OCI-LY3 (cell line): Measurements from ENCODE around the gene ACBD6.

Experiments
- H2AFZ ChIP-seq: fragments of 200-600, 300-600 bp; shearing (Covaris generic); 2 replicates; pipeline ENCODE4 v1.6.0; 2014; ENCODE audit warnings: antibody characterized with exemption, low read depth, low read length
- H3K27ac ChIP-seq: fragments of 200-600, 300-600 bp; sonication (generic); 2 replicates; pipeline ENCODE4 v1.5.1; 2014; ENCODE audit warnings: mild to moderate bottlenecking, low read length, moderate library complexity, mixed read lengths
- H3K27me3 ChIP-seq: fragments of 200-600, 300-600 bp; sonication (generic); 2 replicates; pipeline ENCODE4 v1.6.1; 2014; ENCODE audit warnings: low read depth, low read length, mixed read lengths
- H3K36me3 ChIP-seq: fragments of 200-600, 300-600 bp; sonication (generic); replicated peaks from 2 replicates; pipeline ENCODE3; 2014; ENCODE audit warnings: low read depth, low read length, mixed read lengths
- H3K4me1 ChIP-seq: fragments of 300-600, 200-600 bp; sonication (generic); 2 replicates; pipeline ENCODE4 v1.6.1; 2014; ENCODE audit warnings: low read length, mixed read lengths
- H3K4me2 ChIP-seq: fragments of 200-600, 300-600 bp; sonication (generic); 2 replicates; pipeline ENCODE4 v1.6.1; 2014; ENCODE audit warnings: low read length, mixed read lengths
- H3K4me3 ChIP-seq: fragments of 300-600, 200-600 bp; sonication (generic); 2 replicates; pipeline ENCODE4 v1.5.1; 2014; ENCODE audit warnings: antibody characterized with exemption, mild to moderate bottlenecking, low read length, moderate library complexity
- H3K79me2 ChIP-seq: fragments of 300-600, 200-600 bp; shearing (Covaris generic); 2 replicates; pipeline ENCODE4 v1.6.1; 2014; ENCODE audit warnings: mild to moderate bottlenecking, low read length, mixed read lengths
- H3K9ac ChIP-seq: fragments of 300-600, 200-600 bp; shearing (Covaris generic); 2 replicates; pipeline ENCODE4 v1.6.0; 2014; ENCODE audit warnings: mild to moderate bottlenecking, low read length, moderate library complexity
- H3K9me3 ChIP-seq: fragments of 200-600, 300-600 bp; shearing (Covaris generic); 2 replicates; pipeline ENCODE4 v1.6.1; 2014; ENCODE audit warnings: low read length, mixed read lengths; ENCODE audit not compliant: insufficient read depth
- H4K20me1 ChIP-seq: fragments of 200-600, 300-600 bp; sonication (generic); 2 replicates; pipeline ENCODE4 v1.6.1; 2016; ENCODE audit warnings: low read length, mixed read lengths; ENCODE audit not compliant: insufficient read depth
- CTCF ChIP-seq: fragments of 200-600, 300-600 bp; sonication (generic); IDR thresholded peaks from 2 replicates; pipeline ENCODE4 v1.5.1; 2014; ENCODE audit warnings: antibody characterized with exemption, low read length, low read depth
- EZH2phosphoT487 ChIP-seq: fragments of 200-600 bp; shearing (Covaris generic); IDR thresholded peaks from 2 replicates; pipeline ENCODE4 v1.6.1; 2018; ENCODE audit warnings: antibody characterized with exemption, mixed run types, low read depth

Gene ACBD6

DNA sequence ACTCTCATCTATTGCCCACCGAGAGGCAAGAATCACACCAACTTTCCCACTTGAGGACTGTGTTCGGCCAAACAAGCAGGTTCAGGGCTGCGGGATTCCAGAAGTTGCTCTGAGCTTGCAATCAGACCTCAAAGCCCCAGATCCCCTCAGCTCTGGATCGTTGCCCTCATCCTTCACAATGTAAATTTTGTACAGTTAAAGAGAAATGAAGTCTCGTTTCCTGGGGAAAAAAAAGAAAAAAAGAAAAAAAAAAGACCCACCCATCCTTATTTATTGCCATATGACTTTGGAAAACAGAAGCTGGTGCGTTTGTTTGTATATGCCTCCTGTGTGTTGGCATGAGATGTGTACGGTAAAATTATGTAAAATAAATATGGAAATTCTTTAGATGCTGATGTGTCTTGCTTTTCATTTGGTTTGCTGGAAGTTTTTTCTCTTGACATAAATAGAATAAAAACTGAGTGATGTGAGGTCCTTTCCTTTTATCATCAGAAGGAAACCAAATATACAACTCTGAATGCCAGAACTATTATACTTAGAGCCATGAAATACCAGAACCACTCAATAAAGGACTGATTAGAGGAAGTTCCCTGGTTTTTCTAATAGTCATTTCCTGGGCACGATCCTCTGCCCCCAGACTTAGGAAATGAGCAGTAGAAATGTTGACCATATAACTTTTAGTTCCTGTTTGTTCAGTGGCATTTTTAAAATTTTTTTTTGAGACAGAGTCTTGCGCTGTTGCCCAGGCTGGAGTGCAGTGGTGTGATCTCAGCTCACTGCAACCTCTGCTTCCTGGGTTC, 223.6 kb downstream of the ACBD6 start:
- Histone ChIP-seq H4K20me1 (no peaks in the 10 kb centered on the region), H3K27ac (no peak overlapping the region), H3K4me2 (no peak overlapping the region), H2AFZ (no peak overlapping the region), H3K27me3 (no peaks in the 10 kb centered on the region), H3K4me3 (no peak overlapping the region), H3K9me3 (no peaks in the 10 kb centered on the region), H3K4me1 (no peaks in the 10 kb centered on the region), H3K79me2 (no peaks in the 10 kb centered on the region), H3K9ac (no peak overlapping the region), H3K36me3 (peaks cover 17% of the 10 kb centered on the region)
- no peak for TF ChIP-seq CTCF
- TF ChIP-seq EZH2phosphoT487 = no peak

DNA sequence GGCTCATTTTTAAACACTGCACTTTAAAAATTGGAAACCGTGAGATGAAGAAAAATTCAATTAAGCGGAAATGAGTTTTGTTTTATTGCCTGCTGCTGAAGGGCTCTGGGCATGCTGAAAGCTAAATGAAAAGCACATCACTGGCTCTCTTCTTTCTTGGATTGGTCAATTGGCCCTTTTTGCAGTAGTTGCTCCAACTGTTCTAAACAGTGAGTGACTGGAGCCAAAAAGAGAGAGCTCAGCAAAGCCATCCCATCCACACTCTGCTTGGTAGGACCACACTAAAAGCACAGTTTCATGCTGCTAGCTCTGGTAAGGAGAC, 224.2 kb downstream of the ACBD6 start:
- H2AFZ ChIP-seq = no peak overlapping the region
- H3K9me3 ChIP-seq = no peaks in the 10 kb centered on the region
- H3K27me3 ChIP-seq = no peaks in the 10 kb centered on the region
- no peak overlapping the region for H3K9ac ChIP-seq
- no peaks in the 10 kb centered on the region for H3K79me2 ChIP-seq
- H3K36me3 ChIP-seq = peaks cover 20% of the 10 kb centered on the region
- H3K4me2 ChIP-seq = no peak overlapping the region
- H3K27ac ChIP-seq = no peak overlapping the region
- H4K20me1 ChIP-seq = no peaks in the 10 kb centered on the region
- TF ChIP-seq CTCF (no peak), EZH2phosphoT487 (no peak)
- no peak overlapping the region for H3K4me3 ChIP-seq
- H3K4me1 ChIP-seq = no peaks in the 10 kb centered on the region

DNA sequence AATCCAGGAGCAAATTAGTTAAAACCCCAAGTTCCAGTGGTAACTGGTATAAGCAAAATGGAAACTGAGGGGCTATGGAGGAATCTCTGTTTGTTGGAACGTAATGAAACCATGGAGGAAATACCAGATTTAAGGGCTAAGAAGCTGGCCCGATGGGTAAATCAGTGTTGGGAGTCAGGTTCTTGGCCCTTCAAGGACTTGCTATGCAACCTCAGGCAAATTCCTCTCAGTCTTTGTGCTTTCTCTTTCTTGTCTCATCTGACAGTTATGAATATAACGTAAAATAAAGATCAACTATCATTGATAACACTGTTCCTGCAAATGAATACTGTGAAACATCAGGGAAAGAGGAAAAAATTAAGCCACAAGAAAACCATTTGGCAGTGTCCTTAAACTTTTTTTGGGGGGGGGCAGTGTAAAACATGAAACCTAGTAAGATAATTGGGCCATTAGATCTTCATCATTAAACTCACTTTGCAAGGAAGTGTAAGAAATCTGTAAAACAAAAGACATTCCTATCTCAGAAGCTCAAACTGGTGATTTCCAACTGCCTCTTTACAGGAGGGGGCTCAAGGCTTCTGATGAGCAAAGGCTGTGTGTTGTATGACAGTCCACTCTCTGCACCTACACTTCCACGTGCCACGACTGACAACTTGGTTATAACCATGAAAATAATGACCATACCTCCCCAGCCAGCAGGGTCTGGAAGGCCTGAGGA, 224.7 kb downstream of the ACBD6 start:
- H3K4me1 ChIP-seq = no peaks in the 10 kb centered on the region
- TF ChIP-seq CTCF = no peak
- TF ChIP-seq EZH2phosphoT487 = no peak
- no peak overlapping the region for H3K27ac ChIP-seq
- no peak overlapping the region for H3K4me3 ChIP-seq
- H3K9me3 ChIP-seq = no peaks in the 10 kb centered on the region
- H4K20me1 ChIP-seq = no peaks in the 10 kb centered on the region
- H3K4me2 ChIP-seq = no peak overlapping the region
- H2AFZ ChIP-seq = no peak overlapping the region
- no peak overlapping the region for H3K9ac ChIP-seq
- no peaks in the 10 kb centered on the region for H3K79me2 ChIP-seq
- H3K27me3 ChIP-seq = no peaks in the 10 kb centered on the region
- peaks cover 20% of the 10 kb centered on the region for H3K36me3 ChIP-seq

DNA sequence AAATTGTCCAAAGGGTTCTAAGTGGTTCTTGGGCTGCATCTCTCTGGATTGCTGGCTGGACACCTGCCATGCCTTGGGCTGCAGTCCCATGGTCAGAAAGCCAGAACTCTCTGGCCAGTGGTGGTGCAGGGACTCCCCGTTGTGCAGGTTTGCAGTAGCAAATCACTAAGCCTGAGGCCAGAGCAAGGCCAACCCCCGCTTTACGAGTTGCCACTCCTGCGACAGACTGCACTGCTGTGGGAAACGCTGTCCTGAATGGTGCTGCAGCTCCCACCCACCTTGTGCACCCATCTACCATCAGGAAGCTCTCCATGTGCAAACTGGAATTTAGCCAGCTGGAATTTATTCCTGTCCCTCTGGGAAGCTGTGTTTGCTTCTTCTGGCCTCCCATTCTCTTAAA, 226.7 kb downstream of the ACBD6 start:
- Histone ChIP-seq H3K4me1 (no peaks in the 10 kb centered on the region), H3K27ac (no peak overlapping the region), H4K20me1 (no peaks in the 10 kb centered on the region), H3K9me3 (no peaks in the 10 kb centered on the region), H3K4me2 (no peak overlapping the region), H2AFZ (no peak overlapping the region), H3K79me2 (no peaks in the 10 kb centered on the region), H3K4me3 (no peak overlapping the region), H3K36me3 (peaks cover 20% of the 10 kb centered on the region), H3K9ac (no peak overlapping the region), H3K27me3 (no peaks in the 10 kb centered on the region)
- no peak for TF ChIP-seq CTCF
- no peak for TF ChIP-seq EZH2phosphoT487
